Measurements from ENCODE around the gene FBF1.

- TF ChIP-seq YY1 (IDR thresholded peaks at IDR 0.05; ENCODE audit: insufficient read depth, insufficient read length) (no peak), ZNF274 (IDR thresholded peaks at IDR 0.05; ENCODE audit: low read depth, low read length) (no peak), SUZ12 (IDR thresholded peaks at IDR 0.05; ENCODE audit: extremely low read depth, insufficient read depth, insufficient read length) (no peak)
These were observed 62.5 kb downstream of the FBF1 start, which contains the start of gene TRIM47 for GRCh38 chr17:75878174-75878998.
